K562 (cell line): ENCODE data around the gene SDCCAG8. TPM values are rescaled to one million over a fixed set of nuclear protein-coding genes. Genes with fewer than 3 reads are reported as not detected.

Experiments
- BDP1 ChIP-seq: IDR thresholded peaks from 3 replicates; pipeline ENCODE4 v1.6.1; 2011; ENCODE audit not compliant: insufficient read length, insufficient read depth
- DPF2 ChIP-seq: fragments of 450-650 bp; IDR thresholded peaks from 2 replicates; pipeline ENCODE4 v1.6.1; 2016
- HMGN3 ChIP-seq: IDR thresholded peaks from 2 replicates; pipeline ENCODE4 v1.6.1; 2011; ENCODE audit warnings: borderline replicate concordance, low read depth, mild to moderate bottlenecking, mixed read lengths, low read length; ENCODE audit not compliant: insufficient read length; ENCODE audit errors: extremely low read depth
- JUND ChIP-seq, 2 experiments: IDR thresholded peaks; 2 replicates in 1 of 2; 3 replicates in 1 of 2; pipeline ENCODE4 v1.6.1; 2011; ENCODE audit warnings: borderline replicate concordance in 2 of 2, low read depth in 2 of 2, low read length in 2 of 2, improper control_type of control experiment in 1 of 2, missing biosample characterization in 1 of 2, missing genetic modification characterization in 1 of 2, missing genetic modification reagents in 1 of 2
- MGA ChIP-seq: fragments of 450-650 bp; IDR thresholded peaks from 2 replicates; pipeline ENCODE4 v1.6.1; 2016; ENCODE audit warnings: mild to moderate bottlenecking, moderate library complexity
- REST ChIP-seq, 2 experiments: fragments of 450-650 bp; formaldehyde crosslinking in 1 of 2; IDR thresholded peaks; 2 replicates each; pipeline versions ENCODE4 v1.4.0 to v1.6.1; 2014 to 2020; ENCODE audit warnings: mild to moderate bottlenecking in 2 of 2, borderline replicate concordance in 1 of 2, low read depth in 1 of 2
- SMAD2 ChIP-seq: fragments of 150-350 bp; IDR thresholded peaks from 2 replicates; pipeline ENCODE4 v1.6.1; 2014; ENCODE audit warnings: low read depth, mild to moderate bottlenecking, low read length
- ZNF224 ChIP-seq: sonication (generic); formaldehyde crosslinking; IDR thresholded peaks from 2 replicates; pipeline ENCODE4 v1.8.0; 2022; ENCODE audit warnings: mild to moderate bottlenecking, missing genetic modification reagents
- polyA plus RNA-seq, 8 experiments: library from polyadenylated mRNA; depleted of rRNA in 4 of 8; stranded (reverse) in 5 of 8; unstranded in 3 of 8; fragments of >200 nt; fragmentation: Nextera tagmentation in 2 of 8; fragmentation: Illumina TruSeq in 1 of 8; extraction: Ambion mirVana in 2 of 8; extraction: Trizol in 1 of 8; gene quantifications; 2 replicates each; pipeline versions ENCODE4 v1.2.1 to v1.2.3, GENCODE V29; 2011 to 2014; ENCODE audit warnings: inconsistent platforms in 1 of 8, missing spikeins in 1 of 8
- total RNA-seq, 7 experiments: library from RNA; depleted of rRNA in 6 of 7; stranded (reverse); fragments of >200 nt in 6 of 7; fragmentation: Illumina TruSeq in 2 of 7; extraction: Trizol in 2 of 7; gene quantifications; 2 replicates each; pipeline versions ENCODE4 v1.2.1 to v1.2.3, GENCODE V29; 2011 to 2021; ENCODE audit warnings: low replicate concordance in 1 of 7

Gene SDCCAG8
- total and polyA plus RNA-seq, 9 of the 15 experiments (the other 6 are each of a cell fraction or from before 2014, with no cell fraction given): 17.9 to 36.7 (median 25.4) TPM

GRCh38 chr1:243315455-243315854 lies 59.6 kb downstream of the SDCCAG8 start (continued):
- TF ChIP-seq REST (IDR thresholded peaks at IDR 0.05; ENCODE audit: borderline replicate concordance) (no peak), REST (CRISPR knock-in tag; IDR thresholded peaks at IDR 0.05; ENCODE audit: low read depth) (no peak), MGA (no peak), JUND (IDR thresholded peaks at IDR 0.05; ENCODE audit: borderline replicate concordance, low read depth, low read length) (no peak), JUND (tag; IDR thresholded peaks at IDR 0.05; ENCODE audit: borderline replicate concordance, low read depth, low read length) (no peak), ZNF224 (no peak), BDP1 (no peak), SMAD2 (no peak), DPF2 (no peak), HMGN3 (no peak)
